ENCODE data around the gene DAD1. TPM values are rescaled to one million over a fixed set of nuclear protein-coding genes. Genes with fewer than 3 reads are reported as not detected.
A peak's percentile ranks its signal among the peaks of the same experiment; 100 is the strongest.

DAD1 gene
- total RNA-seq, 3 donors from 2014 or later, result 192 to 238 (median 202) TPM

DNA sequence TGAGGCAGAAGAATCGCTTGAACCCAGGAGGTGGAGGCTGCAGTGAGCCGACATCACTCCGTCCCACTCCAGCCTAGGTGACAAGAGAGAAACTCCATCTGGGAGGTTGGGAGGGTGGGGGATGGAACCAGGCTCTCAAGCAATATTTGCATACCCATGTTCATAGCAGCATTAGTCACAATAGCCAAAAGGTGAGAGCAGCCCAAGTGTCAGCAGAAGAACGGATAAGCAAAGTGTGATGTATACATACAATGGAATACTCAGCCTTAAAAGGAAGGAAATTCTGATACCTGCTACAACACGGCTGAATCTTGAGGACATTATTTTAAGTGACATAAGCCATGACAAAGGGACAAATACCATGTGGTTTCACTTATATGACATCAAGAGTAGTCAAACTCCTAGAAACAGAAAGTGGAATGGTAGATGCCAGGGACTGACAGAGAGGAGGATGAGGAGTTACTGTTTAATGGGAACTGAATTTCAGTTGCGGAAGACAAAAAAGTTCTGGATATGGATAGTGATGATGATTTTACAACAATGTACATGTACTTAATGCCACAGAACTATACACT, 11.6 kb downstream of the DAD1 start:
- no peaks in the 10 kb centered on the region for H3K9me3 ChIP-seq
- intact Hi-C loops (cut with DNase I; ENCODE audit: low total_unique reads), result no loop called here
- no peak for TF ChIP-seq POLR2A (IDR thresholded peaks at IDR 0.05)
- TF ChIP-seq POLR2AphosphoS5 (IDR thresholded peaks at IDR 0.05), result no peak
- no peak for TF ChIP-seq CTCF (IDR thresholded peaks at IDR 0.05)
- no peaks in the 10 kb centered on the region for H3K27me3 ChIP-seq
- no peak overlapping the region for H3K27ac ChIP-seq
- H3K36me3 ChIP-seq, result no peaks in the 10 kb centered on the region
- no peaks in the 10 kb centered on the region for H3K4me1 ChIP-seq
- DNase-seq (ENCODE audit: low spot score in 2 of 2), result no peak
- H3K4me3 ChIP-seq, result no peak overlapping the region

- Histone ChIP-seq H3K9me3 (no peaks in the 10 kb centered on the region), H3K36me3 (no peaks in the 10 kb centered on the region), H3K4me3 (no peak overlapping the region), H3K4me1 (no peaks in the 10 kb centered on the region), H3K27ac (no peak overlapping the region), H3K27me3 (no peaks in the 10 kb centered on the region)
- TF ChIP-seq POLR2A (IDR thresholded peaks at IDR 0.05) (no peak), POLR2AphosphoS5 (IDR thresholded peaks at IDR 0.05) (no peak), CTCF (IDR thresholded peaks at IDR 0.05) (no peak)
- intact Hi-C loops (cut with DNase I; ENCODE audit: low total_unique reads), result no loop called here
- DNase-seq (ENCODE audit: low spot score in 2 of 2), result no peak
These were observed 15.2 kb downstream of the DAD1 start for GRCh38 chr14:22573804-22574203.

DNA sequence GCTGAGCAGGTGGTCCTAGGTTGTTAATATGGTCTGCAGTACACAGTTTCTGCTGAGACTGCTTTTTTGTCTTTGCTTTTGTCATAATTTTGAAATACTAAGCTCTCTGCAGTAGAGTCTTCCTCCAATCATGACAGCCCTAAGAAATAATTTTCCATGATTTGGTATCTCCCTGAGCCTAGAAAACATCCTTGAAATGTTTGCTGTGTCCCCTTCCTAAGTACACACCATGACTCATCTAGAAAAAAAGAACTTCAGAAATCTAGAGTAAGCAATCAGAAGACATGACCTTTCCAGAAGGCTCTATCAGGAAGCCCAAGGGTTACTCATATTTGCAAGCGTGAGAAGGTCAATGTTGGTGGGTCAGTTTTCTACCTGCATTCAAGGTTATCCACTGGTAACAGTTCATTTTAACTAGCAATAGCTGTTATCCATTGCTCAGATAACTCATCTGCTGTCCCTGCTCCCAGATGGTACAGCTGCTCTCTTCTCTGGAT, 16.4 kb downstream of the DAD1 start:
- Histone ChIP-seq H3K36me3 (no peaks in the 10 kb centered on the region), H3K27me3 (no peaks in the 10 kb centered on the region), H3K4me1 (no peaks in the 10 kb centered on the region), H3K4me3 (no peak overlapping the region), H3K27ac (no peak overlapping the region), H3K9me3 (no peaks in the 10 kb centered on the region)
- intact Hi-C loops (cut with DNase I; ENCODE audit: low total_unique reads), result no loop called here
- no peak for DNase-seq (ENCODE audit: low spot score in 2 of 2)
- TF ChIP-seq POLR2A (IDR thresholded peaks at IDR 0.05), result no peak
- no peak for TF ChIP-seq POLR2AphosphoS5 (IDR thresholded peaks at IDR 0.05)
- no peak for TF ChIP-seq CTCF (IDR thresholded peaks at IDR 0.05)

DNA sequence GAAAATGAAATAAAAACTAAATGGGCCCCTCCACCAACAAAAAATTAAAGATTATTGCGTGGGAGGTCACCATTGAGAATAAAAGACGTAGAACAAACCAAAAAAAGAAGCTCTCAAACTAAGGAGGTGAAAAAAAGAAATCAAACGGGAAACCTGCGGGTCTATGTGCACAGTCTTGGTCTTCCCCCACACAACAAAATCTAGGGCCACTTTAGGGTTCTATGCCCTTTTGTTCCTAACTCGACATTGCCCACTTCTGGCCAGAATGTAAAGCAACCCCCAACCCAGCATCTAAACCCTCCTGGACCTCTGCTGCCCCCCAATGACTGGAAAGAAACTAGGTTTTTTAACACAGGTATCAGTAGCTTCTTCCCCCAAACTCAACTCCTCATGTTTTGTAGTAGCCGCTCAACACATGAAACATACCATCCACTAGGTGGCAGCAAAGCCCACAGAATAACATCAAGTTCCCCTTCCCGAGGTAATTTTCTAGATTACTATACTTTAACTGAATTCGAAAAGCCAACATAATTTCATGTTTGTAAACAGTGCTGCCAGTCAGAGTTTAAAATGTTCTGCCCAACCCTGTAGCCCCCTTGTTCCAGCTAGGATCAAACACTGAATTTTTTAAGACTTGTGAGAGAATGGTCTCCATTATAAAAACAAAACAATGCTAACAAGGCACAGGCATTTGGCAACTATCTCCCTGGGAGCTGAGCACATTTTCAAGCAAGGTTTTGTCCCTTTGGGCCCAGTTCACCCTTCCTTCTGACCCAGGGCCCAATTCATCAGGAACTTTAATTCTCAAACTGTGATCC, 18.7 kb downstream of the DAD1 start:
- Histone ChIP-seq H3K4me1 (no peaks in the 10 kb centered on the region), H3K36me3 (no peaks in the 10 kb centered on the region), H3K4me3 (no peak overlapping the region), H3K27ac (peak overlapping the region; percentile 70), H3K9me3 (no peaks in the 10 kb centered on the region), H3K27me3 (no peaks in the 10 kb centered on the region)
- intact Hi-C loops (cut with DNase I; ENCODE audit: low total_unique reads), result no loop called here
- peak in 1 of 2 donors; percentile 76 for DNase-seq (ENCODE audit: low spot score in 2 of 2)
- TF ChIP-seq CTCF (IDR thresholded peaks at IDR 0.05), result peak; percentile 93 to 96 (median 95)
- no peak for TF ChIP-seq POLR2AphosphoS5 (IDR thresholded peaks at IDR 0.05)
- no peak for TF ChIP-seq POLR2A (IDR thresholded peaks at IDR 0.05)

- H3K27ac ChIP-seq, result peak overlapping the region in 1 of 2 donors; percentile 70
- no peaks in the 10 kb centered on the region for H3K4me1 ChIP-seq
- TF ChIP-seq CTCF (IDR thresholded peaks at IDR 0.05), result no peak
- TF ChIP-seq POLR2A (IDR thresholded peaks at IDR 0.05), result no peak
- no peak for TF ChIP-seq POLR2AphosphoS5 (IDR thresholded peaks at IDR 0.05)
- intact Hi-C loops (cut with DNase I; ENCODE audit: low total_unique reads), result no loop called here
- H3K27me3 ChIP-seq, result no peaks in the 10 kb centered on the region
- no peak overlapping the region for H3K4me3 ChIP-seq
- H3K36me3 ChIP-seq, result no peaks in the 10 kb centered on the region
- DNase-seq (ENCODE audit: low spot score in 2 of 2), result no peak
- H3K9me3 ChIP-seq, result no peaks in the 10 kb centered on the region
These were observed 19.3 kb downstream of the DAD1 start for GRCh38 chr14:22569737-22570131.
